Cardiac fibroblast (primary cell): ENCODE results near the gene TMEM129.

Experiments
- DNase-seq, 2 donors: peaks; one replicate each; pipeline versions ENCODE4 v3.0.0 to v3.0.0-alpha.2; 2010; ENCODE audit warnings: low read depth in 2 of 2
- H3K4me3 ChIP-seq, 2 donors: replicated peaks in 1 of 2; 1 replicate in 1 of 2; 2 replicates in 1 of 2; pipeline ENCODE4 v1.5.1; 2011; ENCODE audit warnings: low read depth in 2 of 2, low read length in 2 of 2, mild to moderate bottlenecking in 2 of 2, moderate library complexity in 1 of 2
- CTCF ChIP-seq: IDR thresholded peaks from one replicate; pipeline ENCODE4 v1.5.1; 2011; ENCODE audit warnings: low read depth, mild to moderate bottlenecking, low read length, inconsistent platforms

The TMEM129 gene

GRCh38 chr4:1722551-1723118, 1.5 kb upstream of the TMEM129 start:
- no peak for TF ChIP-seq CTCF
- peak overlapping the region in 1 of 2 donors; percentile 69 for H3K4me3 ChIP-seq
- no peak for DNase-seq

- peak overlapping the region; percentile 46 to 69 for H3K4me3 ChIP-seq
- no peak for TF ChIP-seq CTCF
- DNase-seq: no peak
These were observed 785 bp upstream of the TMEM129 start for GRCh38 chr4:1721666-1722550.

DNA sequence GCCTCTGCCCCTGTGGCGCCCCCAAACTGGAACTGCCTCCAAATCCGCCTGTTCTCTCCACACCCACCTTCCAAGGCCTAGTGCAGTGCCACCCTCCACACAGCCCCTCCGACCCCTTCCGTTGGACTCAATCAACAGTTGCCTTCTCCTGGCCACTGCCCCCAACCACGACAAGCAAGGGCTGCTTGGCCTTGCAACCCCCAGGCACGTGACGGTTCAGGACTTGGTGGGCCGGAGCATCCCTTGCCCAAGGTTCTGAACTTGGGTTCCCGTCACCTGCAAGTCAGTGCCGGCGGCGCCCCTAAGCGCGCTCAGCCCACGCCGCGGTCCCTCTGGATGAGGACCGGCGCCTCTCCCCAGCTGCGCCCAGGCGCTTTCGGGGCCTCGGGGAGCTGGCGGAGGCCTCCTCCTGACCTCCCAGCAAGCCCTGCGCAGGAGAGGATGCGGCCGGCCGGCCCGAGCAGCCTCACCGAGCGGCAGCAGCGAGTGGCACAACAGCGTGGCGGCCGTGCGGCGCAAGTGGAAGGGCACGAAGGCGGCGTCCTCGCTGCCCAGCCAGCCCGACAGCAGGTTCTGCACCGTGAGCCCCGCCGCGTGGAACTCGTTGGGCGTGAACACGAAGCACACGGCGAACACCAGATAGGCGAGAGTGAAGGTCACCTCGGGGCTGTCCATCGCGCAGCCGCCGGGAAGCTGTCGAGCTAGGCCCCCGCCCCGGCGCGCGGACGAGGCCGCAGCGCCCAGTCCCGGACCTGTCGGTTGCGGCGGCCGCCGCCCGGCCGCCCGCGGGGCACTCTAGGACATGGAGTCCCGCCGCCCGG, 750 bp downstream of the TMEM129 start:
- H3K4me3 ChIP-seq: peak overlapping the region; percentile 68 to 71
- TF ChIP-seq CTCF: no peak
- peak; percentile 49 to 51 for DNase-seq

DNA sequence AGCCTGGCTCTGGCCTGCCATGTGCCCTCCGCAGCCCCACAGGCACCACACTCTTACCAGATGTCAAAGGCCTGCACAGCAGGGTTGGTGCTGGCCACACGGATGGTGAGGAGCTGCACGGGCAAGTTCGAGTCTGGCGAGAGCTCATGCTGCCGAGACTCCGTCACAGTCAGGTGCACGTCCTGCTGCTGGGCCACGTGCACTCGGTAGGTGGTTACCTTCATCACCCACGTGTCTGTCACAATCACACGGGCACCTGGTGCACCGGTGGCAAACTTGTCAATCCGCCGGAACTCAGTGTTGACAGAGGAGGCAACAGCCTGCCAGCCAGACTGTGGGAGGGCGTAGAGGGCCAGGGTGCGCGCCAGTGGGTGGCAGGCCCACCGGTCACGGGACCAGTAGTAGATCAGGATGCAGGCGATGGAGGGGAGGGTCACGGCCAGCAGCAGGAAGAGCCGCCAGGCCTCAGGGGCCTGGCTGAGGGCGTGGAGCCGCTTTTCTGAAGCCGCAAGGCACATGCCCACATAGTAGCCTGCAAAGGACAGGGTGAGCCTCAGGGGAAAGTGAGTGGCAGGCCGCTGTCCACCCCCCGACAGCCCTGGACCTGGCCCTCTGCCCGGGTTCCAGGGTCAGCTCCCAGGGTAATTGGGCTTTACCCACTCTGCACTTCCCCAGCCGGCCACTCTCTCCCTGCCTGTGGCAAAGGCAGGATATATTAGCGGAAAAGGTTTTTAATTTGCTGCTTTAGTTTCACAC, 2.9 kb downstream of the TMEM129 start:
- DNase-seq: no peak
- TF ChIP-seq CTCF: no peak
- no peak overlapping the region for H3K4me3 ChIP-seq

DNA sequence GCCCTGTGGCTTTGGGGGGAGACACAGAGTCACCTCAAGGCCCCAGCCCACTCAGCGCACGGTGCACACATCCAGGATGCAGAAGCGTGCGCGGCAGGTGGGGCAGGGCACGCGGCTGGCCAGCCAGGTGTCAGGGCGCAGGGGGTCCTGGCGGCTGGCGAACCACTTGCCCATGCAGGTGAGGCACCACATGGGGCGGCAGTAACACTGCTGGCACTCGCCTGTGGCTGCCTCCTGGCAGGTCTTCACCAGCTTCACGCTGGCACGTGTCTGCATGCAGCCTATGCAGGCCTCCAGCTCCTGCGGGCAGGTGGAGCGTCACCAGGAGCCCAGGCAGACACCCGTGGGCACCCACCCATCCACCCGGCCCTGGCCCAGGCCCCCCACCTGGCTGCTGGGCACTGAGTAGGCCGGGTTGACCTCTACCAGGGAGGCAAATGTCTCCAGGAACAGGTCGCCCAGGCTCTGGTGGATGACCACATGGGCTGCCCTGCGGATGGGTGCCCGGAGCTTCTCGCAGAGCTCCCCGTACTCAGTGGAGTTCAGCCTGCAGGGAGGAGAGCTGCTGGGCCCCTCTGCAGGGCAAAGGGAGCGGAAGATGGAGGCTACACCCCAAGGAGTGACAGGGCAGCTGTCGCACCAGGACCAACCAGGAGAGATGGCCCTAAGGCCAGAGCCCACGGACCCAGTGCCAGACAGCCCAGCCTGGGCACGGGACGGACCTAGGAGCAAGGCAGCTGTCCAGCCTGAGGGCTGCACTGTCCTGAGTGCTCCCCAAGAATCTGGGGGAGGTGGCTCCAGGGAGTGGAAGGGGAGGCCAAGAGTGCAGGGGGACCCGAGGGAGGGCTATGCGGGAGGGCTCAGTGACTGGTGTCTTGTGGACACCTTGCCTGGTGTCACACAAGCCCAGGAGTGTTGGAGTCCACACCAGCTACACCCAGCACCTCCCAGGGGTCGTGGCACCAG, 3.7 kb downstream of the TMEM129 start:
- DNase-seq: no peak
- no peak for TF ChIP-seq CTCF
- H3K4me3 ChIP-seq: no peak overlapping the region
